ENCODE data around the gene MST1. TPM values are rescaled to one million over a fixed set of nuclear protein-coding genes. Genes with fewer than 3 reads are reported as not detected.

Gene MST1
- total RNA-seq, 2 experiments from 2014 or later, result 12.5 to 24.2 TPM

- no peaks in the 10 kb centered on the region for H3K9me2 ChIP-seq (ENCODE audit: insufficient read depth, low read length)
- H2AFZ ChIP-seq (ENCODE audit: low read length), result no peak overlapping the region
- no peaks in the 10 kb centered on the region for H3K9me3 ChIP-seq (ENCODE audit: low read length)
- H3K36me3 ChIP-seq (ENCODE audit: insufficient read depth, low read length), result peaks cover 72% of the 10 kb centered on the region
- H3K4me3 ChIP-seq (ENCODE audit: low read depth, low read length, poor library complexity, severe bottlenecking), result no peak overlapping the region
- POLR2A ChIA-PET, result interaction anchor here (0.7 kb wide), 1 partner anchor 197 kb away, joined by 3 read pairs; no protein-coding TSS in a partner anchor
- DNase-seq (ENCODE audit: low spot score), result no peak
- no peak for TF ChIP-seq CTCF (conservative IDR thresholded peaks at IDR 0.05; ENCODE audit: low read length)
- TF ChIP-seq EZH2phosphoT487 (IDR thresholded peaks at IDR 0.05; ENCODE audit: borderline replicate concordance, low read depth, low read length), result no peak
- intact Hi-C loops (cut with micrococcal nuclease; ENCODE audit: unreplicated experiment), result no loop called here
- H3K4me1 ChIP-seq (ENCODE audit: insufficient read depth, low read length, poor library complexity, severe bottlenecking), result peaks cover 28% of the 10 kb centered on the region
- CTCF ChIA-PET (ENCODE audit: unreplicated experiment), result no interaction called here
- no peak overlapping the region for H3K4me2 ChIP-seq (ENCODE audit: low read length)
- no TSS peak for BruUV-seq (replicated peaks)
- H3K79me2 ChIP-seq (ENCODE audit: insufficient read depth, low read depth, low read length), result no peaks in the 10 kb centered on the region
- H3K27ac ChIP-seq (ENCODE audit: low read depth, low read length, poor library complexity, severe bottlenecking), result no peak overlapping the region
- H4K20me1 ChIP-seq (ENCODE audit: insufficient read depth, low read length), result no peaks in the 10 kb centered on the region
These were observed 40.8 kb upstream of the MST1 start for GRCh38 chr3:49729966-49730609.

GRCh38 chr3:49727924-49728361, 38.7 kb upstream of the MST1 start:
- Histone ChIP-seq H3K9me2 (ENCODE audit: insufficient read depth, low read length) (no peaks in the 10 kb centered on the region), H3K36me3 (ENCODE audit: insufficient read depth, low read length) (peaks cover 58% of the 10 kb centered on the region), H3K79me2 (ENCODE audit: insufficient read depth, low read depth, low read length) (peaks cover 7% of the 10 kb centered on the region; the same call in 1 of the 2 replicates), H3K4me3 (ENCODE audit: low read depth, low read length, poor library complexity, severe bottlenecking) (no peak overlapping the region), H3K27ac (ENCODE audit: low read depth, low read length, poor library complexity, severe bottlenecking) (peak overlapping the region; percentile 78), H4K20me1 (ENCODE audit: insufficient read depth, low read length) (no peaks in the 10 kb centered on the region), H2AFZ (ENCODE audit: low read length) (no peak overlapping the region), H3K9me3 (ENCODE audit: low read length) (no peaks in the 10 kb centered on the region), H3K4me2 (ENCODE audit: low read length) (peak overlapping the region; percentile 57; the same call in 1 of the 2 replicates), H3K4me1 (ENCODE audit: insufficient read depth, low read length, poor library complexity, severe bottlenecking) (peaks cover 40% of the 10 kb centered on the region)
- ChIA-PET CTCF (ENCODE audit: unreplicated experiment) (no interaction called here), POLR2A (no interaction called here)
- BruUV-seq (replicated peaks), result no TSS peak
- intact Hi-C loops (cut with micrococcal nuclease; ENCODE audit: unreplicated experiment), result no loop called here
- TF ChIP-seq CTCF (conservative IDR thresholded peaks at IDR 0.05; ENCODE audit: low read length) (no peak), EZH2phosphoT487 (IDR thresholded peaks at IDR 0.05; ENCODE audit: borderline replicate concordance, low read depth, low read length) (no peak)
- no peak for DNase-seq (ENCODE audit: low spot score)

Data from OCI-LY7 (cell line).